SK-N-SH (cell line): ENCODE results near the gene JADE3. TPM values are rescaled to one million over a fixed set of nuclear protein-coding genes. Genes with fewer than 3 reads are reported as not detected.

Experiments
- CTCF ChIA-PET: fragments of 300-600, 350-600 bp; formaldehyde crosslinking; extraction: SDS; loops from one replicate; lab custom pipeline; 2021; lab: Yijun Ruan, JAX
- POLR2A ChIA-PET: fragments of 350-600 bp; sonication (Branson Sonifier 250); formaldehyde crosslinking; extraction: SDS; loops from one replicate; lab custom pipeline; 2020; ENCODE audit warnings: antibody characterized with exemption, inconsistent platforms; lab: Yijun Ruan, JAX
- DNase-seq: peaks from one replicate; pipeline ENCODE4 v3.0.0; 2012
- H2AFZ ChIP-seq: fragments of 200-600 bp; sonication (generic); 2 replicates; pipeline ENCODE4 v1.8.1; 2016; ENCODE audit warnings: antibody characterized with exemption, mild to moderate bottlenecking, low read depth
- H3F3A ChIP-seq: fragments of 200-600 bp; sonication (generic); replicated peaks from 2 replicates; pipeline ENCODE3; 2016; ENCODE audit warnings: antibody characterized with exemption, mild to moderate bottlenecking; ENCODE audit not compliant: insufficient read depth
- H3K27ac ChIP-seq, 2 experiments: fragments of 200-500 bp in 1 of 2; fragments of 200-600 bp in 1 of 2; sonication (Bioruptor generic) in 1 of 2; sonication (generic), shearing (Covaris generic) in 1 of 2; 2 replicates each; pipeline versions ENCODE4 v1.5.1 to v1.6.1; 2014 to 2016; ENCODE audit warnings: low read depth in 2 of 2, inconsistent platforms in 1 of 2, low read length in 1 of 2, mild to moderate bottlenecking in 1 of 2, mixed read lengths in 1 of 2
- H3K27me3 ChIP-seq: fragments of 200-600 bp; sonication (generic), shearing (Covaris generic); 2 replicates; pipeline ENCODE4 v1.6.1; 2016; ENCODE audit warnings: mixed run types; ENCODE audit not compliant: insufficient read depth
- H3K36me3 ChIP-seq, 2 experiments: fragments of 200-500 bp in 1 of 2; fragments of 200-600 bp in 1 of 2; sonication (Bioruptor generic) in 1 of 2; sonication (generic) in 1 of 2; replicated peaks in 1 of 2; 2 replicates each; pipeline versions ENCODE3 to v1.5.1; 2014 to 2016; ENCODE audit warnings: low read length in 1 of 2, mild to moderate bottlenecking in 1 of 2; ENCODE audit not compliant: insufficient read depth in 2 of 2, control insufficient read depth in 1 of 2
- H3K4me1 ChIP-seq, 2 experiments: fragments of 200-500 bp in 1 of 2; fragments of 200-600 bp in 1 of 2; sonication (Bioruptor generic) in 1 of 2; sonication (generic), shearing (Covaris generic) in 1 of 2; 2 replicates each; pipeline versions ENCODE4 v1.5.1 to v1.6.1; 2014 to 2016; ENCODE audit warnings: low read depth in 1 of 2, low read length in 1 of 2, mixed run types in 1 of 2; ENCODE audit not compliant: insufficient read depth in 2 of 2, control insufficient read depth in 1 of 2
- H3K4me2 ChIP-seq: fragments of 200-600 bp; sonication (generic), shearing (Covaris generic); 2 replicates; pipeline ENCODE4 v1.6.1; 2017; ENCODE audit warnings: mixed run types
- H3K4me3 ChIP-seq, 2 experiments: fragments of 200-500 bp in 1 of 2; fragments of 200-600 bp in 1 of 2; sonication (Bioruptor generic) in 1 of 2; sonication (generic), shearing (Covaris generic) in 1 of 2; 2 replicates each; pipeline versions ENCODE4 v1.5.1 to v1.8.1; 2014 to 2016; ENCODE audit warnings: low read depth in 2 of 2, inconsistent platforms in 1 of 2, low read length in 1 of 2, mild to moderate bottlenecking in 1 of 2, mixed read lengths in 1 of 2, moderate library complexity in 1 of 2
- H3K79me2 ChIP-seq: fragments of 200-600 bp; sonication (generic); 2 replicates; pipeline ENCODE4 v1.8.1; 2017; ENCODE audit warnings: mild to moderate bottlenecking; ENCODE audit not compliant: insufficient read depth
- H3K9ac ChIP-seq: fragments of 200-600 bp; sonication (generic); 2 replicates; pipeline ENCODE4 v1.6.1; 2017; ENCODE audit warnings: mixed run types
- H3K9me2 ChIP-seq: fragments of 200-600 bp; sonication (generic); 2 replicates; pipeline ENCODE4 v1.6.1; 2017; ENCODE audit warnings: mixed run types
- H3K9me3 ChIP-seq: fragments of 200-600 bp; sonication (generic); 2 replicates; pipeline ENCODE4 v1.6.1; 2017; ENCODE audit warnings: mixed run types, mild to moderate bottlenecking, moderate library complexity
- H4K20me1 ChIP-seq: fragments of 200-600 bp; sonication (generic); 2 replicates; pipeline ENCODE4 v1.6.1; 2017; ENCODE audit warnings: mild to moderate bottlenecking, mixed run types; ENCODE audit not compliant: insufficient read depth
- CTCF ChIP-seq: fragments of 200-600 bp; sonication (generic); IDR thresholded peaks from 2 replicates; pipeline ENCODE4 v1.6.1; 2017; ENCODE audit warnings: antibody characterized with exemption, mild to moderate bottlenecking, moderate library complexity
- ELF1 ChIP-seq: IDR thresholded peaks from 2 replicates; pipeline ENCODE4 v1.4.0; 2012
- GATA2 ChIP-seq: sonication (generic); formaldehyde crosslinking; IDR thresholded peaks from 2 replicates; pipeline ENCODE4 v1.5.0; 2020; ENCODE audit warnings: mild to moderate bottlenecking, missing genetic modification reagents
- MEF2A ChIP-seq: IDR thresholded peaks from 2 replicates; pipeline ENCODE4 v1.4.0; 2012; ENCODE audit warnings: low read depth, borderline replicate concordance
- NRF1 ChIP-seq: IDR thresholded peaks from 2 replicates; pipeline ENCODE4 v1.6.1; 2012; ENCODE audit warnings: low read depth, mild to moderate bottlenecking, low read length
- PBX3 ChIP-seq: IDR thresholded peaks from 2 replicates; pipeline ENCODE4; 2012
- REST ChIP-seq: IDR thresholded peaks from 2 replicates; pipeline ENCODE4 v1.6.1; 2012; ENCODE audit warnings: mild to moderate bottlenecking, low read depth, low read length, moderate library complexity
- RFX5 ChIP-seq: IDR thresholded peaks from 2 replicates; pipeline ENCODE4 v1.6.1; 2012; ENCODE audit warnings: mild to moderate bottlenecking, improper control_type of control experiment, low read length
- SMC3 ChIP-seq: IDR thresholded peaks from 2 replicates; pipeline ENCODE4 v1.6.1; 2012; ENCODE audit warnings: low read depth, low read length, improper control_type of control experiment
- TAF1 ChIP-seq: IDR thresholded peaks from 2 replicates; pipeline ENCODE4 v1.6.1; 2012; ENCODE audit warnings: low read depth, mild to moderate bottlenecking, low read length, moderate library complexity, borderline replicate concordance
- TCF12 ChIP-seq: IDR thresholded peaks from 2 replicates; pipeline ENCODE4 v1.4.0; 2012
- ZBTB33 ChIP-seq: IDR thresholded peaks from 2 replicates; pipeline ENCODE4 v1.4.0; 2012; ENCODE audit warnings: low read depth, borderline replicate concordance
- WGBS: methylation state at CpG from one replicate; pipeline ENCODE4 v1.1.6; 2017; ENCODE audit warnings: low lambda C conversion rate; 5-methylcytosine and 5-hydroxymethylcytosine counted together
- polyA plus RNA-seq, 3 experiments: library from polyadenylated mRNA; depleted of rRNA; stranded (reverse); fragments of >200 nt; gene quantifications; 2 replicates each; pipeline ENCODE4 v1.2.3, GENCODE V29; 2012

The JADE3 gene
- polyA plus RNA-seq, 1 of the 3 experiments (the other 2 are of a cell fraction), result 3.0 TPM

- CTCF ChIA-PET, result interaction anchor here (0.7 to 1.1 kb wide), 2 partner anchors 17 to 45 kb away, joined by 3 read pairs; no protein-coding TSS in a partner anchor
- Histone ChIP-seq H3K9me2 (no peaks in the 10 kb centered on the region), H3K4me2 (no peak overlapping the region), H2AFZ (no peak overlapping the region), H3K27me3 (no peaks in the 10 kb centered on the region; the same call in 1 of the 2 replicates), H3K4me1 (no peaks in the 10 kb centered on the region), H3K79me2 (no peaks in the 10 kb centered on the region), H4K20me1 (no peaks in the 10 kb centered on the region), H3K4me3 (no peak overlapping the region), H3K9ac (no peak overlapping the region), H3F3A (no peaks in the 10 kb centered on the region), H3K36me3 (no peaks in the 10 kb centered on the region), H3K27ac (no peak overlapping the region), H3K9me3 (no peaks in the 10 kb centered on the region)
- WGBS, result 40% methylated on average over 2 of the region's 5 CpGs
- POLR2A ChIA-PET, result no interaction called here
- no peak for DNase-seq
- TF ChIP-seq ELF1, result no peak
- TF ChIP-seq SMC3, result no peak
- no peak for TF ChIP-seq CTCF
- no peak for TF ChIP-seq REST
- no peak for TF ChIP-seq TCF12
- TF ChIP-seq TAF1, result no peak
- no peak for TF ChIP-seq MEF2A
- no peak for TF ChIP-seq RFX5
- TF ChIP-seq ZBTB33, result no peak
- TF ChIP-seq PBX3, result no peak
- TF ChIP-seq GATA2 (CRISPR knock-in tag), result no peak
- TF ChIP-seq NRF1, result no peak
- TF ChIP-seq, all 33 proteins: peak for 0
Observed at GRCh38 chrX:47047989-47048388, 135.8 kb downstream of the JADE3 start.
